ENCODE results near the gene ATP10B. TPM values are rescaled to one million over a fixed set of nuclear protein-coding genes. Genes with fewer than 3 reads are reported as not detected.

ATP10B gene
- total RNA-seq, 2 experiments from 2014 or later, result not detected

GRCh38 chr5:160542281-160542680 lies 309.7 kb downstream of the ATP10B start:
- Histone ChIP-seq H3K4me3 (ENCODE audit: low read length) (no peak overlapping the region), H3K4me1 (ENCODE audit: insufficient read depth, low read length) (no peaks in the 10 kb centered on the region), H3K9me3 (ENCODE audit: control insufficient read depth in 1 of 2, insufficient read depth in 1 of 2, low read length in 2 of 2) (no peaks in the 10 kb centered on the region), H3K27ac (ENCODE audit: low read depth in 1 of 2, low read length in 2 of 2) (no peak overlapping the region), H3K27me3 (ENCODE audit: control insufficient read depth in 1 of 2, insufficient read depth in 2 of 2, low read length in 2 of 2) (no peaks in the 10 kb centered on the region), H3K36me3 (ENCODE audit: insufficient read depth, low read length) (no peaks in the 10 kb centered on the region)
- Mint-ChIP-seq H3K4me1 (ENCODE audit: low read depth) (no peaks in the 10 kb centered on the region), H3K4me3 (no peak overlapping the region), H3K27ac (no peak overlapping the region), H3K9me3 (no peaks in the 10 kb centered on the region), H3K27me3 (no peaks in the 10 kb centered on the region), H3K36me3 (ENCODE audit: low read depth) (no peaks in the 10 kb centered on the region)
- ATAC-seq (ENCODE audit: poor library complexity), result no peak
- intact Hi-C loops (cut with DNase I, micrococcal nuclease), result no loop called here
- ChIA-PET CTCF (no interaction called here), POLR2A (no interaction called here)
- TF ChIP-seq CTCF (IDR thresholded peaks at IDR 0.05), result no peak
- no peak for DNase-seq

GRCh38 chr5:160539431-160539830 lies 312.6 kb downstream of the ATP10B start:
- no peaks in the 10 kb centered on the region for H3K4me1 Mint-ChIP-seq (ENCODE audit: low read depth)
- H3K36me3 Mint-ChIP-seq (ENCODE audit: low read depth), result no peaks in the 10 kb centered on the region
- no peak overlapping the region for H3K27ac ChIP-seq (ENCODE audit: low read depth in 1 of 2, low read length in 2 of 2)
- H3K4me3 ChIP-seq (ENCODE audit: low read length), result no peak overlapping the region
- H3K27me3 Mint-ChIP-seq, result no peaks in the 10 kb centered on the region
- intact Hi-C loops (cut with DNase I, micrococcal nuclease), result no loop called here
- POLR2A ChIA-PET, result no interaction called here
- ATAC-seq (ENCODE audit: poor library complexity), result no peak
- no peak overlapping the region for H3K4me3 Mint-ChIP-seq
- CTCF ChIA-PET, result no interaction called here
- no peaks in the 10 kb centered on the region for H3K9me3 ChIP-seq (ENCODE audit: control insufficient read depth in 1 of 2, insufficient read depth in 1 of 2, low read length in 2 of 2)
- no peak for DNase-seq
- H3K36me3 ChIP-seq (ENCODE audit: insufficient read depth, low read length), result no peaks in the 10 kb centered on the region
- TF ChIP-seq CTCF (IDR thresholded peaks at IDR 0.05), result no peak
- H3K27me3 ChIP-seq (ENCODE audit: control insufficient read depth in 1 of 2, insufficient read depth in 2 of 2, low read length in 2 of 2), result no peaks in the 10 kb centered on the region
- no peaks in the 10 kb centered on the region for H3K9me3 Mint-ChIP-seq
- no peaks in the 10 kb centered on the region for H3K4me1 ChIP-seq (ENCODE audit: insufficient read depth, low read length)
- H3K27ac Mint-ChIP-seq, result no peak overlapping the region

GRCh38 chr5:160537940-160538339 lies 314.1 kb downstream of the ATP10B start:
- ChIA-PET CTCF (no interaction called here), POLR2A (no interaction called here)

More at GRCh38 chr5:160537940-160538339, 314.1 kb downstream of the ATP10B start:
- Mint-ChIP-seq H3K4me3 (no peak overlapping the region), H3K36me3 (ENCODE audit: low read depth) (no peaks in the 10 kb centered on the region), H3K9me3 (no peaks in the 10 kb centered on the region), H3K27me3 (no peaks in the 10 kb centered on the region), H3K4me1 (ENCODE audit: low read depth) (no peaks in the 10 kb centered on the region), H3K27ac (no peak overlapping the region)
- Histone ChIP-seq H3K4me3 (ENCODE audit: low read length) (no peak overlapping the region), H3K36me3 (ENCODE audit: insufficient read depth, low read length) (no peaks in the 10 kb centered on the region), H3K27me3 (ENCODE audit: control insufficient read depth in 1 of 2, insufficient read depth in 2 of 2, low read length in 2 of 2) (no peaks in the 10 kb centered on the region), H3K4me1 (ENCODE audit: insufficient read depth, low read length) (no peaks in the 10 kb centered on the region), H3K9me3 (ENCODE audit: control insufficient read depth in 1 of 2, insufficient read depth in 1 of 2, low read length in 2 of 2) (no peaks in the 10 kb centered on the region), H3K27ac (ENCODE audit: low read depth in 1 of 2, low read length in 2 of 2) (no peak overlapping the region)
- no peak for DNase-seq
- no peak for TF ChIP-seq CTCF (IDR thresholded peaks at IDR 0.05)
- no peak for ATAC-seq (ENCODE audit: poor library complexity)
- intact Hi-C loops (cut with DNase I, micrococcal nuclease), result no loop called here
